HepG2 (cell line): Measurements from ENCODE around the gene TBX10. TPM values are rescaled to one million over a fixed set of nuclear protein-coding genes. Genes with fewer than 3 reads are reported as not detected.
A peak's percentile ranks its signal among the peaks of the same experiment; 100 is the strongest.

Experiments used
- E2F1 ChIP-seq: sonication (generic); formaldehyde crosslinking; IDR thresholded peaks from 2 replicates; pipeline ENCODE4 v1.5.0; 2020; ENCODE audit warnings: missing genetic modification reagents
- FOXO4 ChIP-seq: sonication (generic); formaldehyde crosslinking; conservative IDR thresholded peaks from 2 replicates; pipeline ENCODE4 v1.8.1; 2023; ENCODE audit warnings: missing genetic modification reagents
- HNRNPUL1 ChIP-seq: fragments of 200-400 bp; formaldehyde crosslinking; IDR thresholded peaks from 2 replicates; pipeline ENCODE4 v1.6.1; 2017; ENCODE audit warnings: low read depth, mild to moderate bottlenecking, low read length, moderate library complexity
- KMT2B ChIP-seq: IDR thresholded peaks from 2 replicates; pipeline ENCODE4 v1.6.1; 2016; ENCODE audit warnings: missing genetic modification reagents, missing compliant biosample characterization
- MAX ChIP-seq: IDR thresholded peaks from 2 replicates; pipeline ENCODE4 v1.6.1; 2012; ENCODE audit warnings: inconsistent platforms
- NCOR1 ChIP-seq: fragments of 200-600 bp; sonication (generic); IDR thresholded peaks from 2 replicates; pipeline ENCODE4 v1.7.0; 2017; ENCODE audit warnings: antibody characterized with exemption, low read length, borderline replicate concordance
- PHB2 ChIP-seq: fragments of 450-650 bp; IDR thresholded peaks from 2 replicates; pipeline ENCODE4 v1.6.1; 2018; ENCODE audit not compliant: partially characterized antibody
- PLSCR1 ChIP-seq: sonication (generic); formaldehyde crosslinking; IDR thresholded peaks from 2 replicates; pipeline ENCODE4 v1.5.0; 2020; ENCODE audit warnings: missing genetic modification reagents, mild to moderate bottlenecking, borderline replicate concordance
- RORA ChIP-seq: sonication (generic); formaldehyde crosslinking; IDR thresholded peaks from 2 replicates; pipeline ENCODE4 v1.5.0; 2020; ENCODE audit warnings: mild to moderate bottlenecking, missing genetic modification reagents, moderate library complexity
- SNAPC2 ChIP-seq: sonication (generic); formaldehyde crosslinking; IDR thresholded peaks from 2 replicates; pipeline ENCODE4 v1.8.1; 2022; ENCODE audit warnings: mild to moderate bottlenecking, missing genetic modification reagents
- TAF1 ChIP-seq: sonication (generic); formaldehyde crosslinking; IDR thresholded peaks from 2 replicates; pipeline ENCODE4 v1.4.0; 2020; ENCODE audit warnings: missing genetic modification reagents
- TAF15 ChIP-seq: fragments of 200-400 bp; formaldehyde crosslinking; IDR thresholded peaks from one replicate; pipeline ENCODE4 v1.6.1; 2018; ENCODE audit warnings: mild to moderate bottlenecking, low read depth, low read length; ENCODE audit not compliant: poor library complexity, severe bottlenecking
- TFE3 ChIP-seq: IDR thresholded peaks from 2 replicates; pipeline ENCODE4 v1.6.1; 2016
- YEATS2 ChIP-seq: sonication (generic); formaldehyde crosslinking; IDR thresholded peaks from 2 replicates; pipeline ENCODE4 v1.4.0; 2020; ENCODE audit warnings: missing genetic modification reagents, borderline replicate concordance
- ZFX ChIP-seq: sonication (generic); formaldehyde crosslinking; IDR thresholded peaks from 2 replicates; pipeline ENCODE4 v1.4.0; 2020; ENCODE audit warnings: mild to moderate bottlenecking, low read depth, missing genetic modification reagents, moderate library complexity
- ZNF276 ChIP-seq: sonication (generic); formaldehyde crosslinking; IDR thresholded peaks from 2 replicates; pipeline ENCODE4 v1.4.0; 2020; ENCODE audit warnings: mild to moderate bottlenecking, low read depth, missing genetic modification reagents
- ZNF3 ChIP-seq: IDR thresholded peaks from 2 replicates; pipeline ENCODE4 v1.7.0; 2017; ENCODE audit warnings: inconsistent platforms
- ZNF33B ChIP-seq: sonication (generic); formaldehyde crosslinking; IDR thresholded peaks from 2 replicates; pipeline ENCODE4 v1.5.1; 2020; ENCODE audit warnings: mild to moderate bottlenecking, missing genetic modification reagents
- ZNF34 ChIP-seq: sonication (generic); formaldehyde crosslinking; IDR thresholded peaks from 2 replicates; pipeline ENCODE4 v1.4.0; 2020; ENCODE audit warnings: mild to moderate bottlenecking, missing genetic modification reagents, borderline replicate concordance
- ZNF670 ChIP-seq: sonication (generic); formaldehyde crosslinking; IDR thresholded peaks from 2 replicates; pipeline ENCODE4 v1.8.0; 2022; ENCODE audit warnings: mild to moderate bottlenecking, missing genetic modification reagents, borderline replicate concordance
- ZNF713 ChIP-seq: sonication (generic); formaldehyde crosslinking; IDR thresholded peaks from 2 replicates; pipeline ENCODE4 v1.4.0; 2020; ENCODE audit warnings: mild to moderate bottlenecking, missing genetic modification reagents
- ZNF740 ChIP-seq: sonication (generic); formaldehyde crosslinking; IDR thresholded peaks from 2 replicates; pipeline ENCODE4 v1.4.0; 2020; ENCODE audit warnings: missing genetic modification reagents
- polyA plus RNA-seq, 8 experiments: library from polyadenylated mRNA; depleted of rRNA in 3 of 8; stranded (reverse) in 7 of 8; unstranded in 1 of 8; fragments of >200 nt; fragmentation: Illumina TruSeq in 4 of 8; extraction: Trizol in 4 of 8; gene quantifications; 2 replicates each; pipeline versions ENCODE4 v1.2.1 to v1.2.3, GENCODE V29; 2011 to 2016; ENCODE audit warnings: low read depth in 4 of 8, missing spikeins in 1 of 8, mixed read lengths in 1 of 8; ENCODE audit not compliant: insufficient read depth in 1 of 8
- total RNA-seq, 5 experiments: library from RNA; depleted of rRNA; stranded (reverse); fragments of >200 nt; fragmentation: Illumina TruSeq; extraction: Trizol; gene quantifications; 2 replicates each; pipeline ENCODE4 v1.2.3, GENCODE V29; 2016; ENCODE audit warnings: low read depth in 1 of 5

Gene TBX10
- total and polyA plus RNA-seq, 2 of the 13 experiments (the other 11 are each of a cell fraction or from before 2014, with no cell fraction given) = 0.27 to 1.7 TPM

- TF ChIP-seq TAF15 = peak; percentile 58
- no peak for TF ChIP-seq ZNF33B (CRISPR knock-in tag)
- peak; percentile 76; the same call in 1 of the 2 replicates for TF ChIP-seq TAF1
- TF ChIP-seq PHB2 = no peak
- TF ChIP-seq RORA = no peak
- peak; percentile 75; the same call in 1 of the 2 replicates for TF ChIP-seq MAX
- no peak for TF ChIP-seq SNAPC2
- TF ChIP-seq YEATS2 (CRISPR knock-in tag) = peak; percentile 94
- 0 out of 2 replicates have a peak, but pooled peaks have one; percentile 64 for TF ChIP-seq ZNF740
- no peak for TF ChIP-seq HNRNPUL1
- TF ChIP-seq ZNF34 = peak; percentile 88; the same call in 1 of the 2 replicates
- peak; percentile 79; the same call in 1 of the 2 replicates for TF ChIP-seq TFE3 (CRISPR knock-in tag)
- no peak for TF ChIP-seq FOXO4 (CRISPR knock-in tag)
- TF ChIP-seq KMT2B (CRISPR knock-in tag) = peak; percentile 74; the same call in 1 of the 2 replicates
- TF ChIP-seq PLSCR1 (CRISPR knock-in tag) = no peak
- TF ChIP-seq E2F1 = peak; percentile 70; the same call in 1 of the 2 replicates
- TF ChIP-seq ZNF276 = 0 out of 2 replicates have a peak, but pooled peaks have one; percentile 31
- TF ChIP-seq ZNF3 = no peak
- TF ChIP-seq NCOR1 = no peak
- peak; percentile 81 for TF ChIP-seq ZFX (CRISPR knock-in tag)
- TF ChIP-seq ZNF670 (CRISPR knock-in tag) = no peak; the same call in 1 of the 2 replicates
- no peak; the same call in 1 of the 2 replicates for TF ChIP-seq ZNF713 (CRISPR knock-in tag)
These were observed 32.9 kb downstream of the TBX10 start, which contains the start of gene NDUFV1 (continued) for GRCh38 chr11:67606492-67607295.
